SH-SY5Y (cell line): ENCODE data around the gene LRRC8D.

Experiments
- GATA2 ChIP-seq: IDR thresholded peaks from 2 replicates; pipeline ENCODE4 v1.6.1; 2011; ENCODE audit warnings: mild to moderate bottlenecking, low read depth, low read length
- GATA3 ChIP-seq: IDR thresholded peaks from 2 replicates; pipeline ENCODE4 v1.6.1; 2011; ENCODE audit warnings: low read depth, mild to moderate bottlenecking, low read length, moderate library complexity

DNA sequence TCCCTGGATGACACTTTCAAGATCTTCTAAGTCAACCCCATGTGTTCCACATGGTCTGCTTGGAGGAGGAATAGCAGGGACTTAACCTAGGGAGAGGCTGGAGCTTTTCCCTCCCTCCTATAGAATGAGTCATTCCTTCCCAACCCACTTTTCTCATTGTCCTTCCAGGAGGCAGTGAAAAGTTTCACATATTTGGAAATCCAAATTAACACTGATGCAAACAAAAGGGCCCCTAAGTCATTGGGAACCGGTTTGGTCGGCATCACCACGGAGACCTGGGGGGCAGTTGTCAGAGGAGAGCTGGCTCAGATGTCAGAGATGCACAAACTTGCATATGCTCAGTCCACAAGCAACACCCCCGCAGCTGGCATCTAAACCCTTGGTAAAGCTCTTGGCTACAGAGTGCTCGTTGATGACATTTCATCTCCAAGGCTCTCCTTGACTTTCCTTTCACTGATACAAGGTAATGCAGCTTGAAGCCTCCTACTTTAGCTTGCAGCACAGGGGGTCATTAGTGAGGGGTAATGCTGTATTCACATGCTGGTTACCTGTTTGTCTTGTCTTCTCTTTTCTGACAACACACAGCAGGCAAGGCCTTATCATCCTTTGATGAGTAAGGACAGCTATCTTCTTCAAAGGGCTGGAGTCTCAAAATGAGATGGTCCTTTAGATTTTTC lies 12.3 kb upstream of the LRRC8D start:
- TF ChIP-seq GATA2 (no peak), GATA3 (no peak)
